ENCODE data around the gene SPRED3. TPM values are rescaled to one million over a fixed set of nuclear protein-coding genes. Genes with fewer than 3 reads are reported as not detected.

Gene SPRED3
- polyA plus RNA-seq, 1 donor from 2014 or later = 4.9 TPM

DNA sequence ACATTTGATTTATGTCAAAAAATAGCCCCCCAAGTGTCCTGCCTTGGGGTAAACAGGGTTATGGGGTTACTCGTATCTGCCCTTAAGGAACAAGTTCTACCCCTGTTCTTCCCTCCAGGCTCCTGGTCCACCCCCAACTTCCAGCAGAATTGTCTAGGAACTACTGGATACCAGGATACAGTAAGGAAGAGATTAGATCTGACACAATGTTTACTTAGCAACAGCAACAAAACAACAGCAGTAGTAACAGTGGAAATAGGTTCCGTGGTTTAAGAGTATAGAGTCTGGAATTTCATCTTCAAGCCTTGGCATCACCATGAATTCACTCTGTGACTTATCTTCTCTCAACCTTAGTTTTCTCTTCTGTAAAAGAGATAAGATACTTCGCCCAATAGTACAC is 12.7 kb downstream of the SPRED3 start:
- no peak for TF ChIP-seq EZH2 (IDR thresholded peaks at IDR 0.05; ENCODE audit: borderline replicate concordance, insufficient read depth, low read length, poor library complexity, severe bottlenecking)
- TF ChIP-seq EP300 (conservative IDR thresholded peaks at IDR 0.05; ENCODE audit: poor library complexity, severe bottlenecking) = no peak
- no peak for TF ChIP-seq SMC3 (conservative IDR thresholded peaks at IDR 0.05; ENCODE audit: poor library complexity)
- TF ChIP-seq MXI1 (conservative IDR thresholded peaks at IDR 0.05; ENCODE audit: poor library complexity, severe bottlenecking) = no peak
- TF ChIP-seq, protein P1, sequence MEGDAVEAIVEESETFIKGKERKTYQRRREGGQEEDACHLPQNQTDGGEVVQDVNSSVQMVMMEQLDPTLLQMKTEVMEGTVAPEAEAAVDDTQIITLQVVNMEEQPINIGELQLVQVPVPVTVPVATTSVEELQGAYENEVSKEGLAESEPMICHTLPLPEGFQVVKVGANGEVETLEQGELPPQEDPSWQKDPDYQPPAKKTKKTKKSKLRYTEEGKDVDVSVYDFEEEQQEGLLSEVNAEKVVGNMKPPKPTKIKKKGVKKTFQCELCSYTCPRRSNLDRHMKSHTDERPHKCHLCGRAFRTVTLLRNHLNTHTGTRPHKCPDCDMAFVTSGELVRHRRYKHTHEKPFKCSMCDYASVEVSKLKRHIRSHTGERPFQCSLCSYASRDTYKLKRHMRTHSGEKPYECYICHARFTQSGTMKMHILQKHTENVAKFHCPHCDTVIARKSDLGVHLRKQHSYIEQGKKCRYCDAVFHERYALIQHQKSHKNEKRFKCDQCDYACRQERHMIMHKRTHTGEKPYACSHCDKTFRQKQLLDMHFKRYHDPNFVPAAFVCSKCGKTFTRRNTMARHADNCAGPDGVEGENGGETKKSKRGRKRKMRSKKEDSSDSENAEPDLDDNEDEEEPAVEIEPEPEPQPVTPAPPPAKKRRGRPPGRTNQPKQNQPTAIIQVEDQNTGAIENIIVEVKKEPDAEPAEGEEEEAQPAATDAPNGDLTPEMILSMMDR (IDR thresholded peaks at IDR 0.05; ENCODE audit: poor library complexity, severe bottlenecking) = no peak
- no peak for TF ChIP-seq POLR2AphosphoS5 (IDR thresholded peaks at IDR 0.05)
- TF ChIP-seq TAF1 (IDR thresholded peaks at IDR 0.05; ENCODE audit: low read depth) = no peak
- TF ChIP-seq, protein P2, sequence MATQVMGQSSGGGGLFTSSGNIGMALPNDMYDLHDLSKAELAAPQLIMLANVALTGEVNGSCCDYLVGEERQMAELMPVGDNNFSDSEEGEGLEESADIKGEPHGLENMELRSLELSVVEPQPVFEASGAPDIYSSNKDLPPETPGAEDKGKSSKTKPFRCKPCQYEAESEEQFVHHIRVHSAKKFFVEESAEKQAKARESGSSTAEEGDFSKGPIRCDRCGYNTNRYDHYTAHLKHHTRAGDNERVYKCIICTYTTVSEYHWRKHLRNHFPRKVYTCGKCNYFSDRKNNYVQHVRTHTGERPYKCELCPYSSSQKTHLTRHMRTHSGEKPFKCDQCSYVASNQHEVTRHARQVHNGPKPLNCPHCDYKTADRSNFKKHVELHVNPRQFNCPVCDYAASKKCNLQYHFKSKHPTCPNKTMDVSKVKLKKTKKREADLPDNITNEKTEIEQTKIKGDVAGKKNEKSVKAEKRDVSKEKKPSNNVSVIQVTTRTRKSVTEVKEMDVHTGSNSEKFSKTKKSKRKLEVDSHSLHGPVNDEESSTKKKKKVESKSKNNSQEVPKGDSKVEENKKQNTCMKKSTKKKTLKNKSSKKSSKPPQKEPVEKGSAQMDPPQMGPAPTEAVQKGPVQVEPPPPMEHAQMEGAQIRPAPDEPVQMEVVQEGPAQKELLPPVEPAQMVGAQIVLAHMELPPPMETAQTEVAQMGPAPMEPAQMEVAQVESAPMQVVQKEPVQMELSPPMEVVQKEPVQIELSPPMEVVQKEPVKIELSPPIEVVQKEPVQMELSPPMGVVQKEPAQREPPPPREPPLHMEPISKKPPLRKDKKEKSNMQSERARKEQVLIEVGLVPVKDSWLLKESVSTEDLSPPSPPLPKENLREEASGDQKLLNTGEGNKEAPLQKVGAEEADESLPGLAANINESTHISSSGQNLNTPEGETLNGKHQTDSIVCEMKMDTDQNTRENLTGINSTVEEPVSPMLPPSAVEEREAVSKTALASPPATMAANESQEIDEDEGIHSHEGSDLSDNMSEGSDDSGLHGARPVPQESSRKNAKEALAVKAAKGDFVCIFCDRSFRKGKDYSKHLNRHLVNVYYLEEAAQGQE (IDR thresholded peaks at IDR 0.05; ENCODE audit: borderline replicate concordance) = no peak
- TF ChIP-seq RAD21 (conservative IDR thresholded peaks at IDR 0.05) = no peak
- no peak overlapping the region for H3K4me2 ChIP-seq (ENCODE audit: low read length)
- H3K9me3 ChIP-seq (ENCODE audit: low read length) = no peaks in the 10 kb centered on the region
- no peaks in the 10 kb centered on the region for H3K79me2 ChIP-seq (replicated peaks; ENCODE audit: insufficient read depth, low read length)
- no peaks in the 10 kb centered on the region for H4K20me1 ChIP-seq (ENCODE audit: insufficient read depth)
- no peak overlapping the region for H3K4me3 ChIP-seq (ENCODE audit: low read length)
- H3K27ac ChIP-seq (ENCODE audit: low read length) = no peak overlapping the region
- H3K9ac ChIP-seq (ENCODE audit: low read length) = no peak overlapping the region
- H3K27me3 ChIP-seq (ENCODE audit: insufficient read depth, low read depth, low read length) = no peaks in the 10 kb centered on the region
- no peaks in the 10 kb centered on the region for H3K36me3 ChIP-seq (ENCODE audit: insufficient read depth, low read length)
- no peak overlapping the region for H2AFZ ChIP-seq (ENCODE audit: low read depth, low read length)
- no peaks in the 10 kb centered on the region for H3K9me2 ChIP-seq (ENCODE audit: insufficient read depth, low read length)
- H3F3A ChIP-seq (ENCODE audit: insufficient read depth, low read length, poor library complexity, severe bottlenecking) = peaks cover 3% of the 10 kb centered on the region

DNA sequence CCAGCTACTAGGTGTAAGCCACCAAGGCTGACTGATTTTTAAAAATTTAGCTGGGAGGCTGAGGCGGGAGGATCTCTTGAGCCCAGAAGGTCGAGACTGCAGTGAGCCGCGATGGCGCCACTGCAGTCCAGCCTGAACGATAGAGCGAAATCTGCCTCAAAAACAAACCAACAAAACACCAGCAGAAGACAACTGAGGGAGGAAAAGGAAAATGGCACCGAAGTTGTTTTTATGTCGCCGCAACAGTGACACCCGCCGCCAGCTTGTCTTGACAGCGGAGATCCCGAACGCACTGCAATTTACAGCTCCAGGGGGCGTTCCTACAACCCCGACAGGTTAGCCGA is 14.1 kb downstream of the SPRED3 start:
- TF ChIP-seq EP300 (conservative IDR thresholded peaks at IDR 0.05; ENCODE audit: poor library complexity, severe bottlenecking) (peak; percentile 32), SMC3 (conservative IDR thresholded peaks at IDR 0.05; ENCODE audit: poor library complexity) (no peak), RAD21 (conservative IDR thresholded peaks at IDR 0.05) (no peak), POLR2AphosphoS5 (IDR thresholded peaks at IDR 0.05) (peak; percentile 40)
- TF ChIP-seq, protein P1 (IDR thresholded peaks at IDR 0.05; ENCODE audit: poor library complexity, severe bottlenecking) = no peak
- peak overlapping the region; percentile 95 for H3K4me3 ChIP-seq (ENCODE audit: low read length)
- H4K20me1 ChIP-seq (ENCODE audit: insufficient read depth) = no peaks in the 10 kb centered on the region
- H3K9me3 ChIP-seq (ENCODE audit: low read length) = no peaks in the 10 kb centered on the region
- H3K27ac ChIP-seq (ENCODE audit: low read length) = peak overlapping the region; percentile 85
- peak overlapping the region; percentile 51 for H2AFZ ChIP-seq (ENCODE audit: low read depth, low read length)
- no peaks in the 10 kb centered on the region for H3K79me2 ChIP-seq (replicated peaks; ENCODE audit: insufficient read depth, low read length)
- H3K9ac ChIP-seq (ENCODE audit: low read length) = peak overlapping the region; percentile 67
- H3K9me2 ChIP-seq (ENCODE audit: insufficient read depth, low read length) = no peaks in the 10 kb centered on the region
- peaks cover 3% of the 10 kb centered on the region for H3F3A ChIP-seq (ENCODE audit: insufficient read depth, low read length, poor library complexity, severe bottlenecking)
- H3K27me3 ChIP-seq (ENCODE audit: insufficient read depth, low read depth, low read length) = no peaks in the 10 kb centered on the region
- no peaks in the 10 kb centered on the region for H3K36me3 ChIP-seq (ENCODE audit: insufficient read depth, low read length)
- H3K4me2 ChIP-seq (ENCODE audit: low read length) = no peak overlapping the region

Measured in neural cell (in vitro differentiated cells).